ENCODE measurements around the gene PRAC1.

GRCh38 chr17:48719642-48720265 is 2.6 kb downstream of the PRAC1 start:
- TF ChIP-seq CTCF (IDR thresholded peaks at IDR 0.05 in 8 of 11, conservative IDR thresholded peaks at IDR 0.05 in 3 of 11) (no peak), POLR2A (IDR thresholded peaks at IDR 0.05) (no peak), POLR2AphosphoS5 (IDR thresholded peaks at IDR 0.05) (no peak)

Measured in spleen (tissue), 7 donors.